Retinal pigment epithelial cell (primary cell): ENCODE results near the gene CARS2.

Experiments
- DNase-seq: peaks from one replicate; pipeline ENCODE4 v3.0.0-alpha.2; 2010; ENCODE audit warnings: low read depth
- H3K4me3 ChIP-seq: 2 replicates; pipeline ENCODE4 v1.5.1; 2011; ENCODE audit warnings: mild to moderate bottlenecking, low read length, control low read depth, moderate library complexity
- TF ChIP-seq, protein P1 (sequence below): conservative IDR thresholded peaks from 2 replicates; pipeline ENCODE4 v1.5.1; 2011; ENCODE audit warnings: low read depth, low read length, control low read depth, inconsistent platforms

The CARS2 gene

DNA sequence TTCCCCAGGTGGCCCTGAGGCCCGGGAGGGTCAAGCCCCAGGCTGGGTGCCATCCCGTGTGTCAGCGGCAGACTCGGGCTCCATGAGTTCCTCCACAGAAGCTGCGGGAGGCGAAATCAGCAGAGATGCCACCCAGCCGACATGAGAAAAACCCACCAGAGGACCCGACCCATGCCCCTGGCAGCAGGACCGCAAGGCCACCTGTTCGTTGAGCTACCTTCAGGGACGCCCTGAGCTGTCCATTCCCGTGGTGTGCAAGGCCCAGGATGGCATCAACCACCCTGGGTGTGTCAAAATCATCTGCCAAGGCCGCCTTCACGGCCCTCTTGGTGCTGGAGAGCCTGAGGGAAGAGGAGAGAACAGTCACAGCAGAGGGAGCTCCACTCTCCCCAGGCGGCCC, 60.2 kb downstream of the CARS2 start:
- H3K4me3 ChIP-seq: no peak overlapping the region
- TF ChIP-seq, protein P1, sequence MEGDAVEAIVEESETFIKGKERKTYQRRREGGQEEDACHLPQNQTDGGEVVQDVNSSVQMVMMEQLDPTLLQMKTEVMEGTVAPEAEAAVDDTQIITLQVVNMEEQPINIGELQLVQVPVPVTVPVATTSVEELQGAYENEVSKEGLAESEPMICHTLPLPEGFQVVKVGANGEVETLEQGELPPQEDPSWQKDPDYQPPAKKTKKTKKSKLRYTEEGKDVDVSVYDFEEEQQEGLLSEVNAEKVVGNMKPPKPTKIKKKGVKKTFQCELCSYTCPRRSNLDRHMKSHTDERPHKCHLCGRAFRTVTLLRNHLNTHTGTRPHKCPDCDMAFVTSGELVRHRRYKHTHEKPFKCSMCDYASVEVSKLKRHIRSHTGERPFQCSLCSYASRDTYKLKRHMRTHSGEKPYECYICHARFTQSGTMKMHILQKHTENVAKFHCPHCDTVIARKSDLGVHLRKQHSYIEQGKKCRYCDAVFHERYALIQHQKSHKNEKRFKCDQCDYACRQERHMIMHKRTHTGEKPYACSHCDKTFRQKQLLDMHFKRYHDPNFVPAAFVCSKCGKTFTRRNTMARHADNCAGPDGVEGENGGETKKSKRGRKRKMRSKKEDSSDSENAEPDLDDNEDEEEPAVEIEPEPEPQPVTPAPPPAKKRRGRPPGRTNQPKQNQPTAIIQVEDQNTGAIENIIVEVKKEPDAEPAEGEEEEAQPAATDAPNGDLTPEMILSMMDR: no peak
- DNase-seq: no peak

DNA sequence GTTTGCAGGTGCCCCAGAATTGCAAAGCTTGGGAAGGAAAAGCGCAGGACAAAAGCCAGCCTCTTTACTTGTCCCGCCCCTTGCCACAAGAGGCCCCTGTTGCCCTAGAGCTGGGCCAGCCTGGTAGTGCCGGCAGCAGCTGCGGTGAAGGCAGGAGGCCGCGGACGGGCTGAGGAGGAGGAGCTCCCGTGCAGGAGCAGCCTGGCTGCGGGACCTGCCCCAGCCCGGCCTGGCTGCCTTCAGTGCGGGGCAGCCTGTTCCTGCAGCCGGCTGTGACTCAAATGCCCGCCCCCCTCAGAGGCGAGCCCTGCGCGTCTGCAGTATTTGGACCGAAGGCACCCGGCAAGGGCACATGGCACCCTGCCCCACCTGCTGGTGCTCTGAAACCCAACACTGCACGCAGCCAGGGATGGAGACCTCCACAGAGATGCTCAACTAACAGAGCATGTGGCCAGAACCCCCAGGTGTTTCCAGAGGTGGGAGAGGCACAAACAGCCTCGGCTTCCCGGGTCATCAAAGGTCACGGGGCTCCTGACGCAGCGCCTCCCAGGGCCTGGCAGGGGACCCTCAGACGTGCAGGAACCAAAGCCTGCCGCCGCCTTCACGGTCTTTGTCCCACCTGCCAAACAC, 60.9 kb downstream of the CARS2 start:
- DNase-seq: peak; percentile 45
- TF ChIP-seq, protein P1: peak; percentile 63
- H3K4me3 ChIP-seq: no peak overlapping the region

DNA sequence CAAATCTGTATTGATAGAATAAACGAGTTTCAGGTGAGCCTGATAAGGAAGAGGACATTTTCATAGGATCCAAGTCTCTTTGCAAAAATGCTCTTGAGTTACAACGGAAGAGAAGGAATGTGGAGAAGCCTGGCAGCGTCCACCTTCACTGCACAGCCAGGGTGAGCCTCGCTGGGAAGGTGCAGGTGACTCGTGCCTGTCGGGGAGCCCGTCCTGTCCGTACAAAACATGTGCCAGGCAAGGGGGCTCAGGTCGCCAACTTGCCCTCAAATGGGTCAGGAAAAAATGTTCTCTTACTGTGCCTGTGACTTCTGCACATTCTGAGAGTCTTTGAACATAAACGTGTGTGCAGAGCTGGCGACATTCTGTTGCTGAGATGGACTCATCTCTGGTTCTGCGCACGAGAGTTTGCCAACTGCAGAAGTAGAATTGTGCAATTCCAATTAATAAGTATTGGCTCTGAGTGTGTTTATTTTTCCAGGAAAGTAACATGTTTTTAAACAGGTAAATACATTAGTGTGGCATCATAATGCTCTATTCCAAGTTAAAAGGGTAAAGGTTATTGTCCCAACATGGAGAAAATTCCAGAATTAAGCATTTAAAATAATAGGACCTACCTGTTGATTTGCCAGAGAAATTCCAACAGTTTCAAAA, 62.0 kb downstream of the CARS2 start:
- H3K4me3 ChIP-seq: no peak overlapping the region
- TF ChIP-seq, protein P1: no peak
- no peak for DNase-seq

DNA sequence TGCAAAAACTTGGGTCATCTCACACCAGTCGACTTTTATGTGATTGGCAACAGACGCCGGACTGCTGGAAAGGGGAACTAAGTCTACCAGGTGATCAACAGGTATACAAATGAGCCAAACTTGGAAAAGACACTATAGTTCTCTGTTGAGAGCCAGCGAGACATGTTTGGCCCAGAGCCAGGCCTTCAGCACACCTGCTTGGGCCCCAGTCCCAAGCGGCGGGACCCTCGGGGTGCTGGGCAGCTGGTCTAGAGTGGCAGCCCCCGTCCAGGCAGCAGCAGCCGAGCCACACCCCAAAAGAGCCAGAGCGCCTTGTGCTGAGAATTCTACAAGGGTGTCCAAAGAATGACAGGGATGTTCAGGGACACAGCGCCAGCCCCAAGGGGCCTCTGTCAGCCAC, 62.6 kb downstream of the CARS2 start:
- TF ChIP-seq, protein P1: no peak
- no peak overlapping the region for H3K4me3 ChIP-seq
- no peak for DNase-seq

DNA sequence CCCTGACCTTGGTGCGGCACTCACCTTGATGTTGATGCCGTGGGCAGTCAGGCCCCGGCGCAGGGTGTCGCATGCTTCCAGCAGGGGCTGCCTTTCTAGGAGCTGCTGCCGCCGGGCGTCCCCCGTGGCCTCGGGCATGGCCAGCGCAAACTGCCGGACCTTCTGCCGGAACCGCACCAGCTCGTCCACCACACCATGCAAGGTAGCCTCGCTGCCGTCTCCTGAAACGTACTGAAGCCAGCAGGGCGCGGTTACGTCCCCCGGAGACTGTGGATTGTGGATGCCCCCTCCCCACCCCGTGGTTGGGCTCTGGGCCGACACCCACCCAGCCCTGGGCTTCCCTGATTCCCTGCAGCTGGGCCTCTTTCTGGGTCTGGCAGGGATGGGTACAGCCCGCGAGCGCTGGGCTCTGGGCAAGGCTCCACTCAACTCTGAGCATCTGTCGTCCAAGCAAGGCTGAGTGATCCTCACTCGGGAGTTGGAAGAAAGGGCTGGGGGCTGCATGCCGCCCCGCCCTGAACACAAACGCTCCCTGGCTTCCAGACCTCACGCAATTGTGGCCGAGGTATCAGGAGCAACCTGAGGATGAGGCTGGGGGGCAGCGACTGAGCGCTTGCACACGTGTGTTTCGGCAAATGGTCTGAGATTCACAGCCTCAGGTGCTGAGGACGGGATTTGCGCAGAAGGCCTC, 63.5 kb downstream of the CARS2 start:
- TF ChIP-seq, protein P1: no peak
- no peak for DNase-seq
- H3K4me3 ChIP-seq: no peak overlapping the region

DNA sequence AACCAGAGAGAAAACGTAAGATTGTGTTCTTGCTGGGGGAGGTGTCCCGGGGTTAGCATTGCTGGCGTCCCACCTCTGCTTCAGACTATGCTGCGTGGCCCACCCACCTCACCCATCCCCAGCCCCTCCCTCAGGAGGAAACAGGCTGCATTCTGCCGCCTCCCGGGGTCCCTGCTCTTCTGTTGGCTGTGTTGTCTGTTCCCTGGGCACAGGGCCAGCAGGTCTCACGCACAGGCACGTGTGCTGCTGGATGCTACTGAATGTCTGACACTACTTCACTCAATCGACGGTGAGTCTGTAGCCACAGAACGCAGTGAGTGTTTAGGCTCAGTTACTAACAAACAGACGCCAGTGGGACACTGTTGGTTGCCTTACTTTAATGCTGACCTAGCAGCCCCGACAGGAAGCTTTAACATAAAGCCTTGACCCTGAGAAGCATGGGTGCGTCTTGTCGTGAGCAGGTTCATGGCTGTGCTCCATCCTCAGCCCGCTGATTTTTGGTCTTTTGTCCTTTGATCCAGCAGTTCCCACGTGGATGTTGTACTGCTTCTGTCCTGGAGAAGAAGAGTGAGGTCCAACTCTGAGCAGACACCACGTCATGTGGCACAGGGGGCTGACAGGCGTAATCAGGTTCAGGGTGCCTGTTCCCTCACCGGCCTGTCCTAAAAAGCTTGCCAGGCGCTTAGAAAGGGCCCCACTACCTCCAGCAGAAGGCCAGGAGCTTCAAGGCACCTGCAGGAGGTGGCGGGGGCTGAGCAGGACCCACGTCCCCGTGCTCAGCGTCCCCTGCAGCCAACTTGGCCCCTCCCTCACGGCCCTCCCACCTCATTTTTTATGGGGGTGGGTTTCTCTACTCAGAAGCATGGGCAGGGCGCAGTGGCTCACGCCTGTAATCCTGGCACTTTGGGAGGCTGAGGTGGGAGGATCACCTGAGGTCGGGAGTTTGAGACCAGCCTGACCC, 64.6 kb downstream of the CARS2 start:
- no peak for DNase-seq
- no peak overlapping the region for H3K4me3 ChIP-seq
- TF ChIP-seq, protein P1: no peak
